SK-N-MC (cell line): ENCODE measurements around the gene OTUB2.

Experiments
- EZH2 ChIP-seq: fragments of 200-600 bp; sonication (generic); IDR thresholded peaks from one replicate; pipeline ENCODE4 v1.6.1; 2017; ENCODE audit warnings: antibody characterized with exemption
- POLR2AphosphoS5 ChIP-seq: IDR thresholded peaks from 2 replicates; pipeline ENCODE4 v1.6.1; 2012; ENCODE audit warnings: mild to moderate bottlenecking, low read depth, low read length, borderline replicate concordance

DNA sequence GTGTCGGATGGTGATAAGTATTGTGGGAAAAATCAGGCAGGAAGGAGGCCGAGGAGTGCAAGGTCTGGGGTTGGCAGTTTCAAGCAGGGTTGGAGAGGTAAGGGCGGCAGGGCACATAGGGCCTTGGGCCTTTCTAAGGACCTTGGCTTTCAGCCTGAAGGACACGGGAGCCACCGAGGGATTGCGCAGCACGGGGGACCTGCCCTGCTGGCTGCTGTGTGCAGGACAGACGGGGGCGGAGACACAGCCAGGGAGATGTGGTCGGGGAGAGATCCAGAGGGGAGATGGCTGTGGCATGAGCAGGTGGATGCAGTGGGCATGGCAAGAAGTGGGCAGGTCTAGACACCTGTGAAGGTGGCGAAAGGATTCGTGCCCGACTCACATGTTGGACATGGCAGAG is 14.7 kb downstream of the OTUB2 start:
- TF ChIP-seq POLR2AphosphoS5: no peak
- no peak for TF ChIP-seq EZH2
